Hepatocyte (in vitro differentiated cells): ENCODE data around the gene INVS.

ENCODE experiments used
- CTCF ChIP-seq: fragments of 200-600 bp; sonication (generic); IDR thresholded peaks from 2 replicates; pipeline ENCODE4 v1.5.1; 2016; ENCODE audit warnings: antibody characterized with exemption, mild to moderate bottlenecking; ENCODE audit not compliant: poor library complexity
- EZH2phosphoT487 ChIP-seq: fragments of 200-600 bp; sonication (generic); IDR thresholded peaks from one replicate; pipeline ENCODE4 v1.6.1; 2018; ENCODE audit warnings: antibody characterized with exemption, mild to moderate bottlenecking, low read depth, moderate library complexity; ENCODE audit not compliant: unreplicated experiment, severe bottlenecking

- TF ChIP-seq CTCF (no peak), EZH2phosphoT487 (no peak)
These were observed 26.2 kb upstream of the INVS start for GRCh38 chr9:100072805-100073204.
